Tibial nerve (tissue), 4 donors: Measurements from ENCODE around the gene ERFL.

ENCODE experiments used
- EP300 ChIP-seq, 2 donors: sonication (generic); formaldehyde crosslinking; IDR thresholded peaks; one replicate each; pipeline ENCODE4 v1.6.1; 2017; ENCODE audit warnings: antibody characterized with exemption in 2 of 2, mild to moderate bottlenecking in 1 of 2
- POLR2A ChIP-seq, 2 donors: fragments of 450-650 bp; IDR thresholded peaks; one replicate each; pipeline ENCODE4 v1.6.1; 2017; ENCODE audit warnings: antibody characterized with exemption in 2 of 2, mild to moderate bottlenecking in 2 of 2, moderate library complexity in 2 of 2
- TF ChIP-seq, protein P1 (sequence below), 5 experiments: fragments of 200-600 bp in 3 of 5; fragments of 450-650 bp in 2 of 5; sonication (generic) in 3 of 5; IDR thresholded peaks; one replicate each; pipeline ENCODE4 v1.5.1; 2016 to 2019; ENCODE audit warnings: antibody characterized with exemption in 5 of 5, mild to moderate bottlenecking in 3 of 5, moderate library complexity in 2 of 5

DNA sequence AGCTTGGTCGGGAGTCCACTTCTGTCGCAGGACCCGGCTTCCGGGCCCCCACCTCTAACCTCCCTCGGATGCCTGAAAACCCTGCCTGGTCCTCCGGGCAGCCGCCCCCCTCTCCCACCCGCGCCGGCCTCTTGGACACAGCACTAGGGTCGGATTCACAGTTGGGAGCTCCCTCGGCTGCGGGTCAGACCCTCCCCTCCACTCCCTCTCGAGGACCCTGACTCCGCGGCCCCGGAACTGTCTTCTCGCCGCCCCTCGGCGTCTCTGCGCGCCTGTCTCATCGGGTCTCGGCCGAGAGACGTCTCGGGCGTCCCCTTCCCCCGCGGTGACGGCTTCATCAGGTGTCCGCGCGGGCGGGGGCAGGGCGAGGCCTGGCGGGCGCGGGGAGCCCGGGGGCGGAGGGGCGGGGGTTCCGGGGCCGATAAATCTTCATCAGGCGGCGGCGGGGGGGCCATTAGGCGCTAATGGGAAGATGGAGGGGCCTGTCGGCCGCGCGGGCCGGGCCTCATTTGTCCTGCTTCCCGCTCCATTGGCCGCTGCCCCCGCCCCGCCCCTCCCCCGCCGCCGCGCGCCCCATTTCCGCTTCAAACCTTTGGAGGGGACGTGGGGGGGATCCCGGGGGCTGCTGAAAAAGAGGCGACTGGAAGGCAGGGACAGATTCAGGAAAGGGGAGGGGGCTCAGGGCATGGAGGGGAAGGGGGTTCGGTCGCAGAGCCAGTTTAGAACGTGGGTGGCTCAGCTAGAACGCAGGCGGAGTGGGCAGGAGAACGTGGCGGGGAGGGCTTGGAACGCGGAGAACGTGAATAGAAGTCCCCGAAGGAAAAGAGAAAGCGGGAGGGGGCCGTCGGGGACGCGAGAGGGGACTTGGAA lies 11.8 kb upstream of the ERFL start:
- TF ChIP-seq, protein P1, sequence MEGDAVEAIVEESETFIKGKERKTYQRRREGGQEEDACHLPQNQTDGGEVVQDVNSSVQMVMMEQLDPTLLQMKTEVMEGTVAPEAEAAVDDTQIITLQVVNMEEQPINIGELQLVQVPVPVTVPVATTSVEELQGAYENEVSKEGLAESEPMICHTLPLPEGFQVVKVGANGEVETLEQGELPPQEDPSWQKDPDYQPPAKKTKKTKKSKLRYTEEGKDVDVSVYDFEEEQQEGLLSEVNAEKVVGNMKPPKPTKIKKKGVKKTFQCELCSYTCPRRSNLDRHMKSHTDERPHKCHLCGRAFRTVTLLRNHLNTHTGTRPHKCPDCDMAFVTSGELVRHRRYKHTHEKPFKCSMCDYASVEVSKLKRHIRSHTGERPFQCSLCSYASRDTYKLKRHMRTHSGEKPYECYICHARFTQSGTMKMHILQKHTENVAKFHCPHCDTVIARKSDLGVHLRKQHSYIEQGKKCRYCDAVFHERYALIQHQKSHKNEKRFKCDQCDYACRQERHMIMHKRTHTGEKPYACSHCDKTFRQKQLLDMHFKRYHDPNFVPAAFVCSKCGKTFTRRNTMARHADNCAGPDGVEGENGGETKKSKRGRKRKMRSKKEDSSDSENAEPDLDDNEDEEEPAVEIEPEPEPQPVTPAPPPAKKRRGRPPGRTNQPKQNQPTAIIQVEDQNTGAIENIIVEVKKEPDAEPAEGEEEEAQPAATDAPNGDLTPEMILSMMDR (IDR thresholded peaks at IDR 0.05): no peak
- TF ChIP-seq POLR2A (IDR thresholded peaks at IDR 0.05) (no peak), EP300 (IDR thresholded peaks at IDR 0.05) (no peak)
